ENCODE measurements around the gene SAFB. TPM values are rescaled to one million over a fixed set of nuclear protein-coding genes. Genes with fewer than 3 reads are reported as not detected.

The SAFB gene
- total RNA-seq, 1 donor from 2014 or later: 127 TPM

DNA sequence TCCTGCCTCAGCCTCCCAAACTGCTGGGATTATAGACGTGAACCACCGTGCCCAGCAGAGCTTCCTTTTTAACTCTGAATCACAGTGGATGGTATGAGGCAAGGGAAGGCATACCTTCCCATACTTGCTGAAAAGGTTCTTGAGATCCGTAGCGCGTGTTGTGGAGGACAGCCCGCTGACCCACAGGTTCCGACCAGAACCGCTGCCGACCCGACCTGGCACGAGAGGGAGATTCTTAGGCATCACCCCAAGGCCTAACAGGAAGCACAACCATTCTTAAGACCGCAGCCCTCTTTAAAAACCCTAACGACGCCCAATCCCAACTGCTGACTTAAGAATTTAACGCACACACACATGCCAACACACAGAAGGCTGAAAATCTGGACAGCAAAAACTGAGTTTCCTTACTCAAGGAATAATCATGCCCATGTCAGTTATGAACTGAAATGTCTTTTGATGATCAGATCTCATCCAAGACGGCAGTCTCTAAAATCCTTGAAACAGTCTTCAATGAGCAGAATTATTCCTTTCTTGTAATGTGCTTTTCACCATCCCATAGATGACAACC is 12.9 kb upstream of the SAFB start:
- DNase-seq (ENCODE audit: extremely low spot score, unreplicated experiment): no peak
- no peak overlapping the region for H3K27ac Mint-ChIP-seq
- TF ChIP-seq, protein P1, sequence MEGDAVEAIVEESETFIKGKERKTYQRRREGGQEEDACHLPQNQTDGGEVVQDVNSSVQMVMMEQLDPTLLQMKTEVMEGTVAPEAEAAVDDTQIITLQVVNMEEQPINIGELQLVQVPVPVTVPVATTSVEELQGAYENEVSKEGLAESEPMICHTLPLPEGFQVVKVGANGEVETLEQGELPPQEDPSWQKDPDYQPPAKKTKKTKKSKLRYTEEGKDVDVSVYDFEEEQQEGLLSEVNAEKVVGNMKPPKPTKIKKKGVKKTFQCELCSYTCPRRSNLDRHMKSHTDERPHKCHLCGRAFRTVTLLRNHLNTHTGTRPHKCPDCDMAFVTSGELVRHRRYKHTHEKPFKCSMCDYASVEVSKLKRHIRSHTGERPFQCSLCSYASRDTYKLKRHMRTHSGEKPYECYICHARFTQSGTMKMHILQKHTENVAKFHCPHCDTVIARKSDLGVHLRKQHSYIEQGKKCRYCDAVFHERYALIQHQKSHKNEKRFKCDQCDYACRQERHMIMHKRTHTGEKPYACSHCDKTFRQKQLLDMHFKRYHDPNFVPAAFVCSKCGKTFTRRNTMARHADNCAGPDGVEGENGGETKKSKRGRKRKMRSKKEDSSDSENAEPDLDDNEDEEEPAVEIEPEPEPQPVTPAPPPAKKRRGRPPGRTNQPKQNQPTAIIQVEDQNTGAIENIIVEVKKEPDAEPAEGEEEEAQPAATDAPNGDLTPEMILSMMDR (conservative IDR thresholded peaks at IDR 0.05): no peak
- H3K9me3 Mint-ChIP-seq: no peaks in the 10 kb centered on the region
- H3K4me3 Mint-ChIP-seq: no peak overlapping the region
- H3K36me3 Mint-ChIP-seq: peaks cover 34% of the 10 kb centered on the region
- no peaks in the 10 kb centered on the region for H3K4me1 Mint-ChIP-seq (ENCODE audit: unreplicated experiment)
- H3K27me3 Mint-ChIP-seq: no peaks in the 10 kb centered on the region

DNA sequence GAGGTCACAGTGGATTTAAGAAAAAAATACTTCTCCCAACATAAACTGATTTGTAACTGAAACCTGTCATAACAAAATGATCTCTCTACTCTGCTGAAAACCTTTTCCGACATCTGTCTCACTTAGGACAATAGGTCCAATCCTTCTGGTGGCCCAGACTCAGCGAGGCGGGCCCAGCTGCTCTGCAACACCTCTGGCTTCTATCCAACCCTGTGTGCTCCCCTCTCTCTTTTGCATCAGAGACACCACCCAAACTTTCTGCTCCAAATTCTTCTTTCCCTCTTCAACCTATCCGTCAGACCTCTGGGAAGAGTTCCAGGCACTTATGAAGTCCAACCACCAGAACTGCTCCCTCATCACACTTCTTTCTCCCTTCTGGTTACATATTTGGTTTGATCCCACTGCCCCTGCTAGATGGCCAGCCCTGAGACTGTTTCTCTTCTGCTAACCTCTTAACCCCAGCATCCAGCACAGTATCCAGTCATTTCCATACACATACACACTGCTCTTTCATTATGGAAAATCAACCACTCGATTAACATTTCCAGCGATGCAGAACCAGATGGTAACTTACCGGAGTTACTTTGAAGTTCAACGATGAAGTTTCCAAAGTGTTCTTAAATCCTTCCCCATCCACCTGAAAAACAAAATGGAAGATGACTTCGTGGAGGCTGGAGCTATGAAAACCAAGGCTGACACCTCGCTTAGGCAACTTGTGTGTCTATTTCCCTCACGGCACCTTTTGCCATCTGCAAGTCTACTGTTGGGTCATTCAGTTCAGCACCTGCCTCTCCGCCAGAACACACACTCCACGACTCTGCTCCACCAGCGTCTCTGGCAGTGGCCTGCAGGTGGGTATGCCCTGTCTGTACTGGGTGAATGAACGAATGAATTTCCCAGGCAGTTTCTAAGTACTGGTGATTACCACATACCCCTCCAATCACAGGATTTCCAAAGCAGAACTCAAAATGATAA is 9.7 kb upstream of the SAFB start:
- no peak for DNase-seq (ENCODE audit: extremely low spot score, unreplicated experiment)
- Mint-ChIP-seq H3K4me3 (no peak overlapping the region), H3K27ac (no peak overlapping the region)

DNA sequence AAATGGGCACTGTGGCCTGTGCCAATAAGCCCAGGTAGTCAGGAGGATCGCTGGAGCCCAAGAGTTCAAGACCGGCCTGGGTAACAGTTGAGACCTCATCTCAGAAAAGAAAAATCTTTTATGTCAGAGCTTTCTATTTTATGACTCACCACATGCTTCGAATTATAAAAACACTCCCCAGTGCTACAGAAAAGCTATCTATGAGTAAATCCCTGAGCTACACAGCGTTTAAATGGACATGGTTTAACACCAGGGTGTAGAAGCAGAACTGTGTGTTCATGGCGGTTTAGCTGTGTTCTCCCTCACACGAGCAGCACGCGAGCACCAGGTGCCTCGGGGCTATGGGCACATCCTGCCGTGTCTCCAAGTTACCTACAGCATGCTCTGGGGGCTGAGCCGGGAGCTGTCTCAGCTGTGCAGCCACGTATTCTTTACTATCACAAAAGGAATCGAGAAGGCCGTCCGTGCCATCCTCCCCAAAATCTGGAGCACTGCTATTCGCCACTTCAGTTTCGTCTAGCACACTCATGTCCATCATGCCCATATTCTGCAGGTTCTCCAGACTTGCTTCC is 7.0 kb upstream of the SAFB start:
- Mint-ChIP-seq H3K27ac (no peak overlapping the region), H3K36me3 (peaks cover 22% of the 10 kb centered on the region), H3K27me3 (no peaks in the 10 kb centered on the region), H3K4me1 (ENCODE audit: unreplicated experiment) (peaks cover 6% of the 10 kb centered on the region), H3K4me3 (no peak overlapping the region), H3K9me3 (no peaks in the 10 kb centered on the region)
- DNase-seq (ENCODE audit: extremely low spot score, unreplicated experiment): no peak
- TF ChIP-seq, protein P1 (conservative IDR thresholded peaks at IDR 0.05): no peak

More for the DNA sequence above, 9.7 kb upstream of the SAFB start:
- Mint-ChIP-seq H3K9me3 (no peaks in the 10 kb centered on the region), H3K27me3 (no peaks in the 10 kb centered on the region), H3K4me1 (ENCODE audit: unreplicated experiment) (no peaks in the 10 kb centered on the region), H3K36me3 (peaks cover 27% of the 10 kb centered on the region)
- TF ChIP-seq, protein P1 (conservative IDR thresholded peaks at IDR 0.05): no peak

DNA sequence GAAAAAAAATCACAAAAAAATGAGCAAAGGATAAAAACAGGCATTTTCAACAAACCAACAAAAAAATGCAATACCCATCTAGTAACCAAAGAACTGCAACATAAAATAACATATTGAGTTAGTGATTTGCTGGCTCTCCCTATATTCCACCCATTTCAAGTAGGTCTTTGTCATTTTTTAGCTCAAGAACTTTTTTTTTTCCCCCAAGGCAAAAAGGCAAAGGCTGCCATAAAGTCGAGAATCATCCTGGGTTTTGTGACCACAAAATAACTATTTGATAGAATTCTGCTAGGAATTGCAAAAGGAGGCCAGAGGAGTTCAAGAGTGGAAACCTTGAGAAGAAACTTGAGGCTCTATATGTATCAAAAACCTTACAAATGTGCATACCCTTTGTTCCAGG is 5.8 kb upstream of the SAFB start:
- H3K27me3 Mint-ChIP-seq: no peaks in the 10 kb centered on the region
- no peak for DNase-seq (ENCODE audit: extremely low spot score, unreplicated experiment)
- H3K9me3 Mint-ChIP-seq: no peaks in the 10 kb centered on the region
- peaks cover 26% of the 10 kb centered on the region for H3K36me3 Mint-ChIP-seq
- H3K4me1 Mint-ChIP-seq (ENCODE audit: unreplicated experiment): peaks cover 12% of the 10 kb centered on the region
- TF ChIP-seq, protein P1 (conservative IDR thresholded peaks at IDR 0.05): no peak
- no peak overlapping the region for H3K4me3 Mint-ChIP-seq
- H3K27ac Mint-ChIP-seq: no peak overlapping the region

DNA sequence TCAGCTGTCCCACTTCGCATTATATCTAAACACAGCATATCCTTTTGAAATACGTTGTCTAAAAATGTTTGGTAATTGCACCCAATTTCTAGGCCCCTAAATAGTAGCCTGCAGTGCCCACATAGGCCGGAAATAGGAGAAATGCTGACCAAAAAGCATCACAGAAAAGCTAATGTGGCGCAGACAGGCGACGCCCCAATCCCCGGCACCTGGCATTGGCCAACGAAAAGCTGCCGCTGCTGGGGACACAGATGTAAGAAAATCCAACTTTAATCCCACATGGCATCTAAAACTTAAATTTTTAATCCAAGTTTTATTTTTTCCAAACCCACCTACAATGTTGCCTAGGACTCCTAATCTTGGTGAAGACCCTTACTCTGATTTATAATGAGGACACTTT is 4.3 kb upstream of the SAFB start:
- Mint-ChIP-seq H3K9me3 (no peaks in the 10 kb centered on the region), H3K4me1 (ENCODE audit: unreplicated experiment) (peaks cover 15% of the 10 kb centered on the region), H3K27me3 (no peaks in the 10 kb centered on the region), H3K36me3 (peaks cover 28% of the 10 kb centered on the region), H3K4me3 (no peak overlapping the region), H3K27ac (no peak overlapping the region)
- DNase-seq (ENCODE audit: extremely low spot score, unreplicated experiment): no peak
- TF ChIP-seq, protein P1 (conservative IDR thresholded peaks at IDR 0.05): no peak

Data from type B pancreatic cell (in vitro differentiated cells).